ENCODE measurements around the gene PRPF38A.

The PRPF38A gene

DNA sequence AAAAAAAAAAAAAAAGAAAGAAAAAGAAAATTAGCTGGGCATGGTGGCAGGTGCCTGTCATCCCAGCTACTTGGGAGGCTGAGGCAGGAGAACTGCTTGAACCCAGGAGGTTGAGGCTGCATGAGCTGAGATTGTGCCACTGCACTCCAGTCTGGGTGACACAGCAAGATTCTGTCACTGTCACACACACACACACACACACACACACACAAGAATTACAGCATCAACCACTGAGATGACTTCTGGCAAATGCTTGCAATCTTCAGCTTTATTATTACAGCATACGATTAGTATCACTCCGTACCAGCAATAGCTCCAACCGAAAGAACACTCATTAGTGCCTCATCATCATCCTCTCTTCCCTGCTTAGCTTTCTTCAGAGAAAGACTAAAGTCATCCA, 4.8 kb upstream of the PRPF38A start:
- no peak for DNase-seq (ENCODE audit: low spot score)

DNA sequence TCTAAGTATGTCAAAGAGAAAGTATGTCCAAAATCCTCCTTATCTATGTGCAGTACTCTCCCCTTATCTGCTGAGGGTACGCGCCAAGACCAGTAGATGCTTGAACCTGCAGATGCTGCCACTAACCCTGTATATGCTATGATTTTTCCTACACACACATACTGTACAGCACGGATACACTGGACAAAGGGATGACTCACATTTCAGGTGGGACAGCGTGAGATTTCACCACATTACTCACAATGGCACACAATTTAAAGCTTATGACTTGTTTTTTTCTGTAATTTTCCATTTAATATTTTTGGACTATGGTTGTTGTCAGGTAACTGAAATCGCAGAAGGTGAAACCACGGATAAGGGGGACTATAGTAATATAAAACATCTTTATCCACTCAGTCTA, 4.3 kb upstream of the PRPF38A start:
- no peak for DNase-seq (ENCODE audit: low spot score)

- peak; percentile 20 for DNase-seq (ENCODE audit: low spot score)
Measured at GRCh38 chr1:52402860-52403240, 1.6 kb upstream of the PRPF38A start.

- DNase-seq (ENCODE audit: low spot score) = peak; percentile 18
Measured at GRCh38 chr1:52403566-52404115, 761 bp upstream of the PRPF38A start.

GRCh38 chr1:52404975-52405338, 555 bp downstream of the PRPF38A start:
- DNase-seq (ENCODE audit: low spot score) = no peak

DNA sequence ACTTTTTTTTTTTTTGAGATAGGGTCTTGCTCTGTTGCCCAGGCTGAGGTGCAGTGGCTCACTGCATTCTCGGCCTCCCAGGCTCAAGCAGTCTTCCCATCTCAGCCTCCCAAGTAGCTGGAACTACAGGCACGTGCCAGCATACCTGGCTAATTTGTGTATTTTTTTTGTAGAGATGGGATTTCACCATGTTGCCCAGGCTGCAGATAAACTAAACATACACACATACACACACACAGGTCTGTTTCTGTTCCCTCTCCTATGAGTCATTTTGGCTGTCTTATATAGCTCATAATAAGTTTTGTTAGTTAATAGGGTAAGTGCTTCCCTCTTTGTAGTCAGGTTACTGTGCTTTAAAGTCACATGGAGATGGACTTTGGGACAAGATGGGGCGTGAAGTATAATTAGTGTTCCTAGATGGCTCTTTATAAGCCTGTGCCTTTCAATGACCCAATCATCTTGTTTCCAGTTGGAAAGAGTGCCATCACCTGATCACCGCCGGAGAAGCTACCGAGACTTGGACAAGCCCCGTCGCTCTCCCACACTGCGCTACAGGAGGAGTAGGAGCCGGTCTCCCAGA, 9.1 kb downstream of the PRPF38A start:
- DNase-seq (ENCODE audit: low spot score) = no peak

- no peak for DNase-seq (ENCODE audit: low spot score)
Measured at GRCh38 chr1:52414942-52415341, 10.5 kb downstream of the PRPF38A start.

- no peak for DNase-seq (ENCODE audit: low spot score)
Measured at GRCh38 chr1:52416811-52417210, 12.4 kb downstream of the PRPF38A start.

DNA sequence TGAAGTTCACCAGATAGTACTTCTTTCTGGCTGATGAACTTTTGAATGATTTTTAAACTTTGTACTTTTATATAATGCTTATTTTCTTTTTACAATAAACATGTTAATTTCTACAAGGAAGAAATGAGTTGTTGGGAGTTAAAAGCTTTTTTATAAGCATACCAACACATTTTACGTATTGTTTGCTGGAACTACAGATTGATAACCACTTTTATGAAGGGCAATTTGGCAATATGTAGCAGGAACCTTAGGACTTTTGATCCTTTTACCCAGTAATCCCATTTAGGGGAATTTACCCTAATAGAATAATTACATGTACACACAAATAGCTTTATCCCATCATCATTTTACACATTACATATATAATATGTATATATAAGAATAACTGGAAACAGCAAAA, 16.3 kb downstream of the PRPF38A start:
- no peak for DNase-seq (ENCODE audit: low spot score)

- no peak for DNase-seq (ENCODE audit: low spot score)
Measured at GRCh38 chr1:52423055-52423454, 18.7 kb downstream of the PRPF38A start.

DNA sequence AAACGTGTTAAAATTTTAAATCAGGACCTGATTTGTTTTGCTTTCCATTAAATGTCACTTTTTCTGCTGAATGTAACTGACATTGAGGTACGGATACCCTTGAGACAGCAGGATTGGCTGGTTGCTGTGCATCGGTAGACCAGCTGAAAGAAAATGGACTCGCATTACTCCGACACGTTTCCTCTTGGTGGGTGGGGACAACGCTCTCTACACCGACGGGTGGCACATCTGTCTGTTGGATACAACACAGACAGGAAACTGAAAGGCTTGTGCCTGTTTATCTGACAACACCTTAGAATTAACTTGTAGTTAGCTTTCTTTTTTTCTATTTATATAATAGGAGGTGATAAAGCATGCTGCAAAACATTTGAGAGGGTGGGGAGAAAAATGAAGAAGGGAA, 19.4 kb downstream of the PRPF38A start:
- no peak for DNase-seq (ENCODE audit: low spot score)

- DNase-seq (ENCODE audit: low spot score) = no peak
Measured at GRCh38 chr1:52424231-52424636, 19.8 kb downstream of the PRPF38A start.

DNA sequence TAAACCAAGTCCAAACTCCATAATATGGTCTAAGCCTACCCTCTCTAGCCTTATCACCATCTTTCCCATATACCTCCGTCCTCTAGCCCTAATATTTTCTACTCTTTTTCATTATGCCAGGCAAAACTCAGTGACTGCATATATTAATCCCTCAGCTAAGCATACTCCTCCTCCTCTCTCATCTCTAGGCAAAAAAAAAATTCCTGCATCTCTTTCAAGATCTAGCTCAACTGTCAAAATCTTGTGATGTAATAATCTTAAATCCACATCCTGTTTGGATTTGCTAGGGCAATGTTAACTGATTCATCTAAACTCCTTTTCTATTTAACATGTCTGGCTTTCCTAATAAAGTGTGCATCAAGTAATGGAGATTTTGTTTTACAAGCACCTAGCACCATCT, 20.4 kb downstream of the PRPF38A start:
- no peak for DNase-seq (ENCODE audit: low spot score)

GRCh38 chr1:52426371-52426770, 22.0 kb downstream of the PRPF38A start:
- DNase-seq (ENCODE audit: low spot score) = no peak

DNA sequence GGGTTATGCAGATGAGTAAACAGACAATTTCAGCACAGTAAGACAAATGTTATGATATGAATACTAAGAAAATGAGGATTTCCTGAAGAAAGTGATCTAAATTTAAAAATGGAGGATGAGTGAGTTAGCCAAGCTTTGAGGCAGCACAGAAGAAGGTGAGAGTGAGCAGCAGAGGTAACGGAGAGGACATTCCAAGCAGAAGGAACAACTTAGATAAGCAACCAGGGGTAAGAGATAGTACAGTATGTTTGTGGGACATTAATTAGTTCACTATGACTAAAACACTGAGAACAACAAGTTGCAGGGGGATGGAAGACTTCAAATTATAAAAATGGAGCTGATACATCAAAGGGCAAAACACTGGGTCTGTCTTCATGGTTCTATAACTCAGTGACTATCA, 22.8 kb downstream of the PRPF38A start:
- no peak for DNase-seq (ENCODE audit: low spot score)

GRCh38 chr1:52432807-52433206, 28.4 kb downstream of the PRPF38A start:
- no peak for DNase-seq (ENCODE audit: low spot score)

- DNase-seq (ENCODE audit: low spot score) = no peak
Measured at GRCh38 chr1:52435211-52435610, 30.8 kb downstream of the PRPF38A start.

DNA sequence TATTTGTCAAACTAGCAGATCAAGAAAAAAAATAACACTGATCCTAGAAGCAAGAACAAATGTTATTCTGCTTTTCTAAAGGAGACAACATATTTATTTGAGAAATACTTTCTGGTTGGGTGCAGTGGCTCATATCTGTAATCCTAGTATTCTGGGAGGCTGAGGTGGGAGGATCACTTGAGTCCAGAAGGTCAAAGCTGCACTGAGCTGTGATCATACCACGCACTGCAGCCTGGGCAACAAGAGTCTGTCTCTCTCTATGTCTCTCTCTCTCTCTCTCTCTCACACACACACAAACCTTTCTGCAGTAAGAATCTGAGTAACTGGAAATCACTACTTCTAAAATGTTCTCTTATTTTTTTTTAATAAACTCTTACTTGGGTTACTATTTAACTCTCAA, 31.2 kb downstream of the PRPF38A start:
- no peak for DNase-seq (ENCODE audit: low spot score)

DNA sequence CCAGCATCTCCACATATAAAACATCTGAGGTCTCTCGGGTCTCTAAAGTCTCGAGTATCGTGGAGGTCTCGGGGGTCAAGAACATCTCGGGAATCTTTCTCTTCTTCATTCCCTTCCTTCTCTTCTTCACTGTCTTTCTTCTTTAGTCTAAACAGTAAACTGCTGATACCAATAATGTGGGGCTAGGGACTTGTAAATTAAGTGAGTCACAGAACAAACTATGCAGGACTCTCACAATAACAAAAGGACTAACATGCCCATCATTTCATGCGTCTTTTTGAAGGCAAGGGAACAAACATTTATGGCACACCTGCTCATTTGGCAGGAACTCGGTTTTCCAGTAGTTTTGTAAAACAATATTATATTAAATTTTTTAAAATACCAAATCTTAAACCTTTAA, 32.4 kb downstream of the PRPF38A start:
- DNase-seq (ENCODE audit: low spot score) = no peak

GRCh38 chr1:52439976-52440375, 35.6 kb downstream of the PRPF38A start:
- DNase-seq (ENCODE audit: low spot score) = no peak

DNA sequence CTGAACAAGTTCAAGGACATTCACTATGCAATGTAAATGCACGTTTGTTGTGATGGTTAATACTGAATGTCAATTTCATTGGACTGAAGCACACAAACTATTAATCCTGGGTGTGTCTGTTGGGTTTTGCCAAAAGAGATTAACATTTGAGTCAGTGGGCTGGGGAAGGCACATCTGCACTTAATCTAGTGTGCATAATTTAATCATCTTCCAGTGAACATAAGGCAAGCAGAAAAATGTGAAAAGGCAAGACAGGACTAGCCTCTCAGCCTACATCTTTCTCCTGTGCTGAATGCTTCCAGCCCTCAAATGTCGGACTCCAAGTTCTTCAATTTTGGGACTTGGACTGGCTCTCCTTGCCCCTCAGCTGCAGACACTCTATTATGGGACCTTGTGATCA, 40.1 kb downstream of the PRPF38A start:
- DNase-seq (ENCODE audit: low spot score) = no peak

DNA sequence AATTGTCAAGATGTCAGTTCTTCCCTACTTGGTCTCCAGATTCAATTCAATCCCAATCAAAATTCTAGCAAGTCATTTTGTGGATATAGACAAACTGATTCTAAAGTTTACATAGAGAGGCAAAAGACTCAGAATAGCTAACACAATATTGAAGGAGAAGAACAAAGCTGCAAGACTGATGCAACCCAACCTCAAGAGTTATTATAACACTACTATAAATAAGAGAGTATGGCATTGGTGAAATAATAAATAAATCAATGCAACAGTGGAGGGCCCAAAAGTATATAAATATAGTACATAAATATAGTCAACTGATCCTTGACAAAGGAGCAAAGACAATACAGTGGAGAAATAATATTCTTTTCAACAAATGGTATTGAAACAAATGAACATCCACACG, 49.7 kb downstream of the PRPF38A start:
- DNase-seq (ENCODE audit: low spot score) = no peak

- DNase-seq (ENCODE audit: low spot score) = no peak
Measured at GRCh38 chr1:52454779-52455178, 50.4 kb downstream of the PRPF38A start.

DNA sequence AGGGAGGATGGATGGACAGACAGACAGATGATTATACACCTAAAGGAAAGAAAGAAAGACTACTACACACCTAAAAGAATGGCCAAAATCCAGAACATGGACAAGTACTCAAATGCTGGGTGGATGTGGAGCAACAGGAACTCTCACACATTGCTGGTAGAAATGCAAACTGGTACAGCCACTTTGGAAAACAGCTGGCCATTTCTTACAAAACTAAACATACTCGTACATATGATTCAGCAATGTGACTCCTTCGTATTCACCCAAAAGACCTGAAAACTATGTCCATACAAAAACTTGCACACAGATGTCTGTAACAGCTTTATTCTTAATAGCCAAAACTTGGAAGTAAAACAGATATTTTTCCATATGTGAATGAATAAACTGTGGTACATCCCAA, 51.3 kb downstream of the PRPF38A start:
- no peak for DNase-seq (ENCODE audit: low spot score)

- DNase-seq (ENCODE audit: low spot score) = no peak
Measured at GRCh38 chr1:52460694-52461093, 56.3 kb downstream of the PRPF38A start.
